KOPT-K1 (cell line): ENCODE results near the gene SKP2.
A peak's percentile ranks its signal among the peaks of the same experiment; 100 is the strongest.
"Not testable (repeated sequence)": the region's sequence is repeated elsewhere in the genome, so short reads cannot be mapped to it uniquely, and the experiment has no call there.

Source experiments
- H3K27ac ChIP-seq: fragments of 200-600 bp; sonication (generic); 2 replicates; pipeline ENCODE4 v1.5.1; 2016; ENCODE audit warnings: antibody characterized with exemption, mild to moderate bottlenecking, low read depth, low read length; ENCODE audit not compliant: poor library complexity, severe bottlenecking
- H3K36me3 ChIP-seq: fragments of 200-600 bp; sonication (generic); 2 replicates; pipeline ENCODE4 v1.5.1; 2017; ENCODE audit warnings: antibody characterized with exemption, mild to moderate bottlenecking, low read length, moderate library complexity; ENCODE audit not compliant: insufficient read depth
- H3K9me3 ChIP-seq: fragments of 200-600 bp; sonication (generic); 2 replicates; pipeline ENCODE4 v1.5.1; 2017; ENCODE audit warnings: antibody characterized with exemption, low read length, mild to moderate bottlenecking; ENCODE audit not compliant: insufficient read depth, poor library complexity, severe bottlenecking

SKP2 gene

GRCh38 chr5:36151434-36152323 is at the start of gene SKP2, which contains the start of gene LMBRD2:
Gene SKP2, plus strand, starts transcription at chr5:36152111. Its CDS starts 152 bp downstream, at chr5:36152263.
Gene LMBRD2, minus strand, starts transcription at chr5:36151887. Its CDS starts 8,538 bp downstream, at chr5:36143349.
- no peaks in the 10 kb centered on the region for H3K9me3 ChIP-seq
- peak within 1 kb of the TSS; percentile 91 for H3K27ac ChIP-seq
- H3K36me3 ChIP-seq: peaks cover 35% of the 10 kb centered on the region

GRCh38 chr5:36105819-36106218 is 46.1 kb upstream of the SKP2 start:
- Histone ChIP-seq H3K27ac (no peak overlapping the region), H3K36me3 (peaks cover 48% of the 10 kb centered on the region), H3K9me3 (no peaks in the 10 kb centered on the region)

DNA sequence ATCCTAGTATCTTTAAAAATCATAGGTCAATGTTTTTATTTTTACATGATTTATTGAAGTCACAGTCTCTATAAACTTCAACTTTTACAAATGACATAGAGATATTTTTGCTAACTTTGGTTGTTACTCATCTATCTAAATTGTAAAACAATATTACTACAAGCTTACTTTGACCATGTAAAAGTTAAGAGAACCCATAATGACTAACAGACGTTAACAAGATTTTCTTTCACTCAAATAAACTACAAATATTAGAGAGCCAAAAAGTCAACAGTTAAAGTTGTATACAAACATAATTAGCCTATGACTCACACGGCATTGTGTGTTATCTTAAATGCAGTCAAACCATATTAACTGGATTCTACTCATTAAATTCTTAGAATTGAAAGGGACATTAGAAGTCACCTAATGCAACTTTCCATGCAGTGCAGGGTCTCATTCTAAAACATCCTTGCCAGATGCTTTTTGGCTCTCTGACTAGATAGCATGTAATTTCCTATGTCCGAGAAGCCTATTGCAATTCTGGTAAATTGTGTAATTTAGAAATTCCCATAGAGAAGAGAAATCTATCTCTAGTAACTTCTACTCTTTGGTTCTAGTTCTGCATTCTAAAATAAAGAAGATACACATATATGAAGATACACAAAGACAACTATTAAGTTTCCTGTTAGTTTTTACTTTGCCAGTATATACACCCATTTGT is 43.0 kb upstream of the SKP2 start:
- no peaks in the 10 kb centered on the region for H3K9me3 ChIP-seq
- H3K27ac ChIP-seq: no peak overlapping the region
- peaks cover 50% of the 10 kb centered on the region for H3K36me3 ChIP-seq

- H3K27ac ChIP-seq: no peak overlapping the region
- no peaks in the 10 kb centered on the region for H3K9me3 ChIP-seq
- H3K36me3 ChIP-seq: peaks cover 51% of the 10 kb centered on the region
Measured at GRCh38 chr5:36111238-36111637, 40.7 kb upstream of the SKP2 start.

DNA sequence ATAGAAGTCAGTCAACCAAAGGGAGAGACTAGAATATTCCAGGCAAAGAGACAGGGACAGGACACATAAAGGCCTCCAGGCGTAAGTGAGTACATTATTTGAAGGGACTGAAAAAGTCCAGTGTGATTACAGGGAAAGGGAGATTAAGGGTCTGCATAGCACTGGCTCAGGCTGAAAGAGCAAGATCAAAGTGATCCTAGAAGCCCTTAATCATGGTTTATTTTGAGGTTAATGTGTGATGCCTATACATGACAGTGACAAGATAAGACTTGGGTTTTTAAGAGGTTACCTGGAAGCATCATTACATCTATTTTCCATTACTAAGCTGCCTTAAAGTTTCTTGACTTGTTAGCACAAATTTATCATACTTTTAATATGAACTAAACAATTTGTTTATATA is 26.0 kb upstream of the SKP2 start:
- Histone ChIP-seq H3K27ac (no peak overlapping the region), H3K36me3 (peaks cover 39% of the 10 kb centered on the region), H3K9me3 (peaks cover 17% of the 10 kb centered on the region)

DNA sequence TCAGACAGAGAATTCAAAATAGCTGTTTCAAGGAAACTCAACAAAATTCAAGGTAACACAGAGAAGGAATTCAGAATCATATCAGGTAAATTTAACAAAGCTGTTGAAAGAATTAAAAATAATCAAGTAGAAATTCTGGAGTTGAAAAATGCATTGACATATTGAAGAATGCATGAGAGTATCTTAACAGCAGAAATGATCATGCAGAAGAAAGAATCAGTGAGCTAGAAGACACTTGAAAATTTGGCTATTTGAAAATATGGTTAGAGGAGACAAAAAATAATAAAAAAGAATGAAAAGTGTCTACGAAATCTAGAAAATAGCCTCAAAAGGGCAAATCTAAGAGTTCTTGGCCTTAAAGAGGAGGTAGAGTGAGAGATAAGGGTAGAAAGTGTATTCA is 23.1 kb upstream of the SKP2 start:
- Histone ChIP-seq H3K36me3 (peaks cover 23% of the 10 kb centered on the region; the same call in 1 of the 2 replicates), H3K9me3 (peaks cover 17% of the 10 kb centered on the region)

DNA sequence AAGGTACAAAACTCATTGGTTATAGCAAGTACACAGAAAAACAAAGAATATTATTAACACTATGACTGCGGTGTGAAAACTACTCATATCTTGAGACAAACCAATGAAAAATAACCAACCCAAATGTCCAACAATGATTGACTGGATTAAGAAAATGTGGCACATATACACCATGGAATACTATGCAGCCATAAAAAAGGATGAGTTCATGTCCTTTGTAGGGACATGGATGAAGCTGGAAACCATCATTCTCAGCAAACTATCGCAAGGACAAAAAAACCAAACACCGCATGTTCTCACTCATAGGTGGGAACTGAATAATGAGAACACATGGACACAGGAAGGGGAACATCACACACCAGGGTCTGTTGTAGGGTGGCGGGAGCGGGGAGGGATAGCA is 22.2 kb upstream of the SKP2 start:
- H3K27ac ChIP-seq: not testable (repeated sequence)
- Histone ChIP-seq H3K9me3 (peaks cover 17% of the 10 kb centered on the region), H3K36me3 (peaks cover 29% of the 10 kb centered on the region; the same call in 1 of the 2 replicates)

More for the DNA sequence above, 23.1 kb upstream of the SKP2 start:
- no peak overlapping the region for H3K27ac ChIP-seq

DNA sequence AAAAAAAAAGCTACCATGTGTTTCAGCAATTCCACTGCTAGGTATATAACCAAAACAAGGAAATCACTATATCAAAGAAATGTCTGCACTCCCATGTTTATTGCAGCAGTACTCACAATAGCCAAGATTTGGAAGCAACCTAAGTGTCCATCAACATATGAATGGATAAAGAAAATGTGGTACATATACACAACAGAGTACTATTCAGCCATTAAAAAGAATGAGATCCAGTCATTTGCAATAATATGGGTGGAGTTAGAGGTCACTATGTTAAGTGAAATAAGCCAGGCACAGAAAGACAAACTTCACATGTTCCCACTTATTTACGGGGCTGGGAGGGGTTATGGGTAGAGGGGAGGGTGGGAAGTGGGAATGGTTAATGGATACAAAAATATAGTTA is 18.9 kb upstream of the SKP2 start:
- peaks cover 17% of the 10 kb centered on the region for H3K9me3 ChIP-seq
- peaks cover 43% of the 10 kb centered on the region for H3K36me3 ChIP-seq
- H3K27ac ChIP-seq: not testable (repeated sequence)

- Histone ChIP-seq H3K27ac (no peak overlapping the region), H3K36me3 (peaks cover 56% of the 10 kb centered on the region), H3K9me3 (peaks cover 24% of the 10 kb centered on the region)
Measured at GRCh38 chr5:36135988-36136387, 15.9 kb upstream of the SKP2 start.

DNA sequence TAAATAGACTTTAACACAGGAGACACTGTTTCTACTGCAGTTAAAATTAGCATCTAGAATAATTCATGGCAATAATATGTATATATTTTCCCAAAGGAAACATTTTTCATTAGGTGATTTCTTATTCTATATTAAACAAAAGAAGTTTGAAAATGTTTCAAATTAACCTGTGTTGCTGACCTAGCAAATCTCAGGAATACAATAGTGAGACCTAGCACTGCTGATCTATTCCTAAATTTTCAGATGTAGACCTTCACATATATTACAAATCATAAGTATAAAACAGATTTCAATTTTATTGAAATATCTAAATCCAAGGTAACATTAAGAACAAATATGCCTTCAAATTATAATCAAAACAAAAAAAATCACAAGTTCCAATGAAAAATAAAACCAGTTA is 15.3 kb upstream of the SKP2 start:
- Histone ChIP-seq H3K9me3 (peaks cover 24% of the 10 kb centered on the region), H3K27ac (no peak overlapping the region), H3K36me3 (peaks cover 62% of the 10 kb centered on the region)

DNA sequence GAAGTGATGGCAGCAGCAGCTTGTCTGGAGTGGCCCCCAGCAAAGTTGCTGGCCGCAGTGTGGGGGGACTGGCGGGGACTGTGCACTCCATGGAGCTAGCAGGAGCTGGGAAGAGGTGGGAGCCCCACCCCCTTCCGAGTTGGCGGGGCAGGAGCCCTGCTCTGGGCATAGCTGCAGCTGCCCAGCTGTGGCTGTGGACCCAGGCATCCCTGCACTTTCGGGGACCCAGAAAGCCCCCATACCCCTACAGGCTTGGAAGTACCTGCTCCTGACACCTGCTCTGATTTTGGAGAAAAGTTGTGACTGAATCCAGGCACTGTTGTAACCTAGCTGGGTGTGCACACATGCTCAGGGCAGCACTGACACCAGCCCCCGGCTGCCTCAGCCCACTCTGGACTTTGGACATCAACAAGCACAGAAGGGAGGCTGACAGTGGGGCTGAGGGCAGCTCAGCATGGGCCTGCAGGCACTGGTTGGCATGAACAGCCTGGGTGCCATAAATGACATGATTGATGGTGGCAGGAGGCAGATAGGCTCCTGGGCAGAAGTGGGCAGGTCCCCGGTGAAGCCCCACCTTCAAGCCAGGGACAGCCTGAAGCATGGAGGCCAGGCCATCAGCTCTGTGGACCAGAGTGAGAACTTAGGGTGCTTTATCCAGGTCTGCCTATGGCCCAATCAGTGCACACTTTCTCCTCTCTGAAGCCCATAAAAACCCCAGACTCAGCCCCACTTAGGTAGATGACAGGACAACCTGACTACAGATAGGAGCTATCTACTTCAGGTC is 12.8 kb upstream of the SKP2 start:
- Histone ChIP-seq H3K9me3 (peaks cover 24% of the 10 kb centered on the region), H3K27ac (no peak overlapping the region), H3K36me3 (peaks cover 78% of the 10 kb centered on the region)

- no peak overlapping the region for H3K27ac ChIP-seq
- H3K36me3 ChIP-seq: peaks cover 29% of the 10 kb centered on the region
- peaks cover 7% of the 10 kb centered on the region for H3K9me3 ChIP-seq
Measured at GRCh38 chr5:36145311-36145710, 6.6 kb upstream of the SKP2 start.

GRCh38 chr5:36146390-36146789 is 5.5 kb upstream of the SKP2 start:
- Histone ChIP-seq H3K36me3 (peaks cover 18% of the 10 kb centered on the region), H3K9me3 (no peaks in the 10 kb centered on the region), H3K27ac (no peak overlapping the region)

DNA sequence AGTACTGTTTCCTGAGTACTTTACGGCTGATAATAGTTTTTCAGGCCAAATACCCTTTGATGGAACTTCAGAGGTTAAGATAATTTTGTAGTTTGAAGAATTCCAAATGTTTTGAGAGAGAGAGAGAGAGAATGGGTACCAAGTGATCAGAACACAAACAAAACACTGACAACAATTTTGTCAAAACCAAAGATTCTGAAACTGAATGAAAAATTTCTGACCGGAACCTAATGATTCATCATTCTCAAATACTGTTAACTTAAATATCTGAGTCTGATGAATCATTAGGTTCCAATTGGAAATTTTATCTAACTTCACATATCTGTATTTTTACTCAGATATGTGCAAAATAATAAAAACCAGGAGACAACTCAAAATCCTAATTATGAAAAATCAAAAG is 4.2 kb upstream of the SKP2 start:
- no peaks in the 10 kb centered on the region for H3K9me3 ChIP-seq
- H3K27ac ChIP-seq: no peak overlapping the region

More for the DNA sequence above, 4.2 kb upstream of the SKP2 start:
- peaks cover 5% of the 10 kb centered on the region for H3K36me3 ChIP-seq
